Measurements from ENCODE around the gene GFRA1. TPM values are rescaled to one million over a fixed set of nuclear protein-coding genes. Genes with fewer than 3 reads are reported as not detected.

The GFRA1 gene
- total and polyA plus RNA-seq, 2 of the 4 experiments (the other 2 are of a cell fraction): 9.1 to 9.3 TPM

- H3K4me2 ChIP-seq (ENCODE audit: low read depth, low read length): no peak overlapping the region
- CTCF ChIA-PET: no interaction called here
- H2BK5ac ChIP-seq (ENCODE audit: low read depth, low read length, poor library complexity, severe bottlenecking): no peak overlapping the region
- no peak overlapping the region for H3K18ac ChIP-seq (ENCODE audit: low read depth, low read length)
- in situ Hi-C loops (cut with MboI; ENCODE audit: low sequenced_read_pairs) (no loop called here), dilution Hi-C loops (cut with HindIII; ENCODE audit: low sequenced_read_pairs, unreplicated experiment) (no loop called here), intact Hi-C loops (cut with micrococcal nuclease) (no loop called here)
- ATAC-seq (ENCODE audit: low read depth): no peak
- no peak overlapping the region for H4K5ac ChIP-seq (ENCODE audit: low read depth, low read length)
- H3K27ac ChIP-seq (ENCODE audit: insufficient read depth, low read length): no peak overlapping the region
- no peak overlapping the region for H2AK9ac ChIP-seq (replicated peaks; ENCODE audit: low read depth, low read length, poor library complexity)
- no peaks in the 10 kb centered on the region for H4K20me1 ChIP-seq (ENCODE audit: insufficient read depth, low read length)
- H4K8ac ChIP-seq (ENCODE audit: low read depth in 2 of 2, low read length in 2 of 2): no peak overlapping the region
- H3K79me1 ChIP-seq (ENCODE audit: low read depth in 1 of 2, low read length in 2 of 2): no peaks in the 10 kb centered on the region
- no peaks in the 10 kb centered on the region for H3K27me3 ChIP-seq (ENCODE audit: control insufficient read depth, insufficient read depth, low read length)
- H3K9me1 ChIP-seq (ENCODE audit: insufficient read depth, low read length): no peaks in the 10 kb centered on the region
- H3K4me1 ChIP-seq (ENCODE audit: control insufficient read depth, insufficient read depth, low read length): no peaks in the 10 kb centered on the region
- H3K9me3 ChIP-seq (ENCODE audit: control insufficient read depth, insufficient read depth, low read length): 0 out of 2 replicates have a peak, but pooled peaks cover 4% of the 10 kb centered on the region
- no peak overlapping the region for H4K91ac ChIP-seq (ENCODE audit: insufficient read depth, low read depth, low read length)
- POLR2A ChIA-PET (ENCODE audit: unreplicated experiment): no interaction called here
- BruUV-seq (replicated peaks): no TSS peak
- H2BK120ac ChIP-seq (ENCODE audit: low read depth, low read length): no peak overlapping the region
- no peak overlapping the region for H3K4ac ChIP-seq (ENCODE audit: low read depth, low read length)
- no peak for DNase-seq
- H3K36me3 ChIP-seq (ENCODE audit: control insufficient read depth, insufficient read depth, low read length): no peaks in the 10 kb centered on the region
- H3K4me3 ChIP-seq (ENCODE audit: insufficient read depth, low read depth, low read length): no peak overlapping the region
- TF ChIP-seq MXI1 (IDR thresholded peaks at IDR 0.05; ENCODE audit: borderline replicate concordance, low read depth, low read length) (no peak), BHLHE40 (IDR thresholded peaks at IDR 0.05; ENCODE audit: low read depth, low read length) (no peak), CTCF (conservative IDR thresholded peaks at IDR 0.05; ENCODE audit: low read depth, low read length) (no peak), RCOR1 (IDR thresholded peaks at IDR 0.05; ENCODE audit: insufficient replicate concordance, low read length) (no peak), RFX5 (IDR thresholded peaks at IDR 0.05; ENCODE audit: low read depth, low read length) (no peak), CHD1 (IDR thresholded peaks at IDR 0.05; ENCODE audit: low read depth, low read length) (no peak)
- H3K9ac ChIP-seq (ENCODE audit: low read depth, low read length): no peak overlapping the region
- H3K56ac ChIP-seq (ENCODE audit: extremely low read depth, insufficient read depth, low read length): no peak overlapping the region
- H2AFZ ChIP-seq (replicated peaks; ENCODE audit: low read length, poor library complexity): no peak overlapping the region
- H2BK20ac ChIP-seq (ENCODE audit: low read depth, low read length): no peak overlapping the region
- H3K23ac ChIP-seq (ENCODE audit: low read depth, low read length): no peak overlapping the region
- no peak overlapping the region for H3K14ac ChIP-seq (replicated peaks; ENCODE audit: low read depth, low read length)
- H2AK5ac ChIP-seq (ENCODE audit: low read depth, low read length): no peak overlapping the region
- no CpG with 5 or more reads among the region's 3 CpGs for WGBS, 2 experiments (ENCODE audit: extremely low coverage in 2 of 2, insufficient read length in 1 of 2)
- H2BK15ac ChIP-seq (ENCODE audit: low read depth, low read length): no peak overlapping the region
Measured at GRCh38 chr10:116055917-116056252, 217.1 kb downstream of the GFRA1 start.
